ENCODE results near the gene GOLGA3.
A peak's percentile ranks its signal among the peaks of the same experiment; 100 is the strongest.
"Not testable (repeated sequence)": the region's sequence is repeated elsewhere in the genome, so short reads cannot be mapped to it uniquely, and the experiment has no call there.

The GOLGA3 gene

DNA sequence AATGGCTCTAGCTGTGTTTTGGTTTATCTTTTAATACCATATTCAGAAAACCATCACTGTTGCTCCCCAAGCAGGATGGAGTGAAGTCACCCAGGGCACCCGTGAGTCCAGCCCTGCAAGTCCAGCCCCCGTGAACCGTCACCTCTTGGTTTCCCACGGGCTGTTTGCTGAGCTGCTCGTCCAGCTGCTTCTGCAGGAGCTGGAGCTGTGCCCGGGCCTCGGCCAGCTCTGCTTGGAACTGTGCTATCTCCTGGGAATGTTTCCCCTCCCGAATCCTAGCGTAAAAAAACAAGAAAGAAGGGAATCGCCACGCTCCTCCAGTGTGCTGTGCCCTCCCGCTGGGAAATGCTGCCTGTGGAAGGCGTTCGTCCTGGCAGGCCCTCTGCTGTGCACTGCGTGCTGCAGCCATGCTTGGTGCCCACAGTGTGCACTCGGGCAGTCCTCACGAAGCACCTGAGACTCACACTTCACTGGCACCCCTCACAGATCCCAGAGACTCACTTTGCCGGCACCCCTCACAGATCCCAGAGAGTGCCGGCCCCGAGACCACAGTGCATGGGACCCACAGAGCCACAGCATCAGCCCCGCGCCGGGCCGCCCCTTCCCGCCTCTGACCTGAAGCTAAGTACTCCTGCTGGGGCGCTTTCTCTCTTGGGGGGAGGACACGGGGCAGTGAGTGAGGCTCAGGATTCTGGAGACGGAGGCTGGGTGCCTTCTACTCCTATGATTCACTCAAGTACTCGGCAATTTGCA lies 51.7 kb downstream of the GOLGA3 start:
- DNase-seq (ENCODE audit: low read depth), result no peak

DNA sequence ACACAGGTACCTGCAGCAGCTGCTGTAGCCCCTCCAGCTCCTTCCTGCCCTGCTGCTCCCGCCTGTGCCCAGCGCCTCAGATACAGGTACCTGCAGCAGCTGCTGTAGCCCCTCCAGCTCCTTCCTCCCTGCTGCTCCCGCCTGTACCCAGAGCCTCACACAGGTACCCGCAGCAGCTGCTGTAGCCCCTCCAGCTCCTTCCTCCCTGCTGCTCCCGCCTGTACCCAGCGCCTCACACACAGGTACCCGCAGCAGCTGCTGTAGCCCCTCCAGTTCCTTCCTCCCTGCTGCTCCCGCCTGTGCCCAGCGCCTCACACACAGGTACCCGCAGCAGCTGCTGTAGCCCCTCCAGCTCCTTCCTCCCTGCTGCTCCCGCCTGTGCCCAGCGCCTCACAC lies 52.4 kb downstream of the GOLGA3 start:
- not testable (repeated sequence) for DNase-seq (ENCODE audit: low read depth)

DNA sequence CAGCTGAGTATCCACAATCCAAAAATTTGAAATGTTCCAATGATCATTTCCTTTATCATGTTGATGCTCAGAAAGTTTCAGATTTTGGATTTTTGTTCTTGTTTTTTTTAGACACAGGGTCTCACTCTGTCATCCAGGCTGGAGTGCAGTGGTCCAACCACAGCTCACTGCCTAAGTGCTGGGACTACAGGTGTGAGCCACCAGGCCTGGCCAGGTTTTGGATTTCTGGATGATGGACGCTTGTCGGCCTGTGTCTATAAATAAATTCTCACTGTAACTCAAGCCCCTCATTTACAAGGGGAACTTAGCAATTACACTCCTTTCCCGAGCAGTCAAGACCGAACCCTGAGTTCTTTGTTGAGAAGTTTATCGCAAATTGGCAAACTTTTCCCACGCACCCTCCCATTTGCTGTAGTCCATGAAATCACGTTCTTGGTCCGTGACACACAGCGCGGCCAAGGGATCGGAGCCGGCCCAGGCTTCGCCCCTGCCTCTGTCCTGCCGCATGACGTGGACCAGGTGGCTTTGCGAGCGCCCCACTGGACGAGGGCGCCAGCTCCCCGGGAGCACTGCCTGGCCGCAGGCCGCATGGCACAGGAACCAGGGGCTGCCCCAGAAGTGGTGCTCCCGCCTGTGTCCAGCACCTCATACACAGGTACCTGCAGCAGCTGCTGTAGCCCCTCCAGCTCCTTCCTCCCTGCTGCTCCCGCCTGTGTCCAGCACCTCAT lies 53.0 kb downstream of the GOLGA3 start:
- no peak for DNase-seq (ENCODE audit: low read depth)

DNA sequence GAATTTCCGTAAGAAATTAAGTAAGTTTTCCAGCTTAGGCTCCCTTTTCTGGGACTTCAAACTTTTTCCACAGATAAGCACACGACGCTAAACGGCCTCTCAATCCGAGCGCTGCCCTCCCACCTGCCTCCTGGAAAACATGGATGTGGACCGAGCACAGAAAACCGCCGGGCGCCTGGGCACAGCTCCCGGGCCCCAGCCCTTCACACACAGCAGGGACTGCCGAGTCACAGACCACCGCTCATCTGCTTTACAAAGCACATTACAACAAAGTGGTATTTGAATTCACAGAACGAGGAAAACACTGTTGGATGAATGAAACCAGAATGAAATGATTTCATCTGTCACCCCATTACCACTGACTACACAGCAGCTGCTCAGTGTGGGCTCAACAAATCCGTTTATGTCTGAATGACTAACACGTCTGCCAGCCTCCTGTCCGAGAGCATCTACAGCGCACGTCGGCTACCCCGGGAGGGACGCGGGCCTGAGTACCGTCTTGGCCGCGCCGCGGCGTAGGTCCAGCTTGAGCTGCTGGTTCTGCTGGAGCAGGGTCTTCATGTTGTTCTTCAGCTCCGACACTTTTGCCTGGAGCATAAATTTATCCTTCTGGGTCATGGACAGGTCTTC lies 53.9 kb downstream of the GOLGA3 start:
- DNase-seq (ENCODE audit: low read depth), result no peak

DNA sequence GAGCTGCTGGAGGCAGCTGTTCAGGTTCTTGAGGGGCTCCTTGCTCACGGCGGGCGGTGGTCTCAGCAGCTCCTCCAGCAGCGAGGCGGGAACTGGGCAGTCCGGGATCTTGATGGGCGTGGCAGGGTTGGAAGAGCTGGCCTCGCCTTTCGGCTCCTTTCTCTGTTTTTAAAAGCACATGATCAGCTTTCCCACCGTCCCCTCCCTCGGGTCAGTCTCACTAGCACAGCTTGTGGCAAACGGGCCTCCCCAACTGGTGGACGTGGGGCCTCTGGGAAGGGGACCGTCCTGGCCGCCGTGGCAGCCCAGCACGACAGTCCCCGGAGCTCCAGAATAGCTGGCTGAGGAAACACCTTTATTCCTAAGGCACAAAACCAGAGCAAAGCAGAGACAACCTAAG lies 54.5 kb downstream of the GOLGA3 start:
- no peak for DNase-seq (ENCODE audit: low read depth)

DNA sequence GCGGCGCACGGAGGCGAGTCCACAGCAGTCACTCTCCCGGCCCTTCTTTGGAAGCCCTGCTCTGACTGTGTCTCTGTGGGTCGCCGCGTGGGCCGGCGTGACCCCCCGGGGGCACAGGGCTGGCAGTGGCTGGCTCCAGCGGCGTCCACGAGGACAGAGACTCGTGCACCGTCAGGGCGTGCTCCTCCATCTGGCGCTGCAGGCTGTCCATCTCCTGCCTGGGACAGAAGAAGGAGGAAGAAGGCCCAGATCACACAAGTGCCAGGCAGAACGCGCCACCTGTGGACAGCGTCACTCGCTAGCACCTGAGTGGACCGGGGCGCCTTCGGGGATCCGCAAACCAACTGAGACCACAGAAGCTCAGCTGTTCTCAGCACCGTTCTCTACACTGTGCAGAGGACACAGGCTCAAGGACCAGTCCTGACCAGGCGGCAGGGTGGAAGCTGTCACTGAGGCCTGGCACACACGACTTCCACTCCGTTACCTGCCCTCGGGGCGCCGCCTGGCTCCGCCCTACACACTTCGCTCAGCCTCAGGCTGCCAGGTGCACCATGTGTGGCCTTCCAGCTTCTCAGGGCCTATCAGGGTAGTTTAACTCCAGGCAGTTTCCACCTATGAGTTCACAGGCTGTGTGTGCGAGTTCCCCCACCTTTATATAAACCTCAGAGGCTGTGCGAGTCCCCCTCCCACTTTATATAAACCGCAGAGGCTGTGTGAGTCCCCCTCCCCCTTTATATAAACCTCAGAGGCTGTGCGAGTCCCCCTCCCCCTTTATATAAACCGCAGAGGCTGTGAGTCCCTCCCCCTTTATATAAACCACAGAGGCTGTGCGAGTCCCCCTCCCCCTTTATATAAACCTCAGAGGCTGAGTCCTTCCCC lies 55.4 kb downstream of the GOLGA3 start:
- DNase-seq (ENCODE audit: low read depth), result no peak

DNA sequence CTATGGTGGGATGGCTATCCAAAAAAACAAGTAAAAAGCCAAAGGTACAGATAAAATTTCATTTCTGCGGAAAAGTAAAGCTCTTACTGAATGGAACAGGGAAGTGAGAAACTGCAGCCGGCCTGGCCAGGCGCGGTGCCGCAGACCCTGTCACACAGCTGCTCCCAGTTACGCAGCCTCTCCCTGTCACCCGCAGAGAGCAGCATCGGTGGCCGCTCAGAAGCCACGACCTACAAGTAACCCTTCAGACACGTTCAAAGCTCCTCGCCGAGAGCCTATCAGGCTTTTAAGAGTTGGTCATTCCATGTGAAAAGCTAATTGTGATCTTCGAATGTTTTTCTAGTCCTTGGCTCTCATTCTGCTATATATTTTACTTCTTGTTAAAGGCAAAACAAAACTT lies 56.1 kb downstream of the GOLGA3 start:
- no peak for DNase-seq (ENCODE audit: low read depth)

DNA sequence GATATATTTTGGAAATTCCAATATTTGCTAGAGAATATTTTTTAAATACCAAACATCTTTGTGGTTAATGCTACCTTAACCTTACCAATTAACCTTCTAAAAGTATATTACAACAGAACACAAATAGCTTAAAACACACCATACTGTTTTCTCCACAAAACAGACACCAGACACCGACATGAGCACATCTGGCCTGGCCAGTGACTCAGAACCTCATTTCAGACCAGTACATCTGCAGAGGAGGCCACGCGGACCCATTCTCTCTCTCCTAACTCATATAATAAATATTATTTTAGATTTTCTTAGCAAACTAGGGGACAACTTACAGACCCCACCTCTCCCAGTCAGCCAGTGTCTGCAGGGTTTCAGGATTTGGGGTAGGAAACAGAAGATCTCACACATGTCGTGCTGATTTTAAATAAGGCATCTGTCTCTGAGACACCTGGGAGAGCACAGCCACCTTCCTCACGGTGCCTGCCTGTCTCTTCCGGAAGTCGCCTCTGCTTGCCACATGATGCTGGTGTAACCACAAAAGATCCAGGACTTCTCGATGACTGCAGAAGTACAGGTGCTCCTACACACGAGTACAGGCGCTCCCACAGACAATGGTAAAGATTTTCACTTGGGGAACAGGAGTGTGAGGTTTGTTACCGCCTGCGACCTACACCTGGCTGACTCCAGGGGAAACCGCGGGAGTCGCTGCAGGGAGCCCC lies 57.4 kb downstream of the GOLGA3 start:
- no peak for DNase-seq (ENCODE audit: low read depth)

DNA sequence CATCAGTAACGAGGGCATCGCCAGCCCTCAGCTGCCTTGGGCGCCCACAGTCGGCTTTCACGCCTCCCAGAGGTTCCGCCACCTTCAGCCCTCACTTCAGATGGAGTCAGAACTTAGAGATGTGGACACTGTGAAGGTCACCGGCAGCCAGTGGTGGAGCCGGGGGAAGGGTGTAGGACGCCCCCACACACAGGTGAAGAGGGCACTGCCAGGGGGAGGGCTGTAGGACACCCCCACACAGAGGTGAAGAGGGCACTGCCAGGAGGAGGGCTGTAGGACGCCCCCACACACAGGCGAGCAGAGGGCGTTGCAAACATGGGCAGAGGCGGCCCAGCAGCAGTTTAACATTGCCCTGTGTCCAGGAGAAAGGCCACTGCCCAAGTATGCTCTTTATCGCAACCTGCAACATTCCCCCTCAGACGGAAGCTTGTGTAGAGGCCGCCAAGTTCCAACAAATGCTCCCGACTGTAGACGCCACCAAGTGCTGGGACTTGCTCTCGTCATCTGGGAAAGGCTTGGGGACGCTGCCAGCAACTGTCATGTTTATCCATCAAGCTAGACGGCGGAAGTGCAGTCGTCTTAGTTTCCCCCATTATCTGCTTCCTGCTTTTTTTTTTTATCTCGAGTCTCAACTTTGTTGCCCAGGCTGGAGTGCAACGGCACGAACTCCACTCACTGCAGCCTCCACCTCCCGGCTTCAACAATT lies 62.1 kb downstream of the GOLGA3 start:
- no peak for DNase-seq (ENCODE audit: low read depth)

DNA sequence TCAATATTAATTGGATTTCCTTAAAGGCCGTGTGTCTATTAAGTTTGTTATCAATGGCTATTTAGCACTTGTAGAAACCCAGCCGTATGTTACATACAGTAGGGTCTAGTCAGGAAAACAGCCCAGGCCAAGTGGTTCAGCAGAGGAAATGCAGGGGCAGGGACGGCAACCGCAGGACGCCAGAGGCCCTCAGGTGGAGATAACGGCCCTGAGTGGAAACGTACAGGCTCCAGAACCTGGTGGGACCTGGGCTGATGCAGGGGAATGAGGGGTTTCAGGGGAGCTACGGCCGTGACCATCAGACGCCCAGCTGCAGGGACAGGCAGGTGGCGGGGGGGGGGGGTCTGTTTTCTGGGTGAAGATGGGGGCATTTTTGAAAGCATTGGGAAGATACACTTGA lies 63.3 kb downstream of the GOLGA3 start:
- no peak for DNase-seq (ENCODE audit: low read depth)

DNA sequence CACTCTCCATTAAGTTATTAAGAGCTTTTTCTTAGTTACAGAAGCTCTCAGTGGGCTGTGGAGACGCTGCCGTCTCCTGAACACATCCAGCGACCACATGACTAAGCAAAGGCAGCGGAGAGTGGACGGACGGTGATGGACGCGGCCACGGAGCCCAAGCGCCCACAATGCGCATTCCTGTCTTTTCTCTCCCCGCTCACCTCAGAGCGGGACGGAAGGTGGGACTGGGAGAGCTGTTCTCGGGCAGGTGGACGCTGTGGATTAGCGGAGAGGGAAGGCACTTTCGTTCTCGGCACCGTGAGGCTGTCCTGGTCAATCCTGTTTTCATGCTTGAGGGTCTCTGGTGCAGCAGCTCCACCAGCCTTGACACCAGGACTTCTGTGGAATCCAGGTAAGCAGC lies 64.4 kb downstream of the GOLGA3 start:
- no peak for DNase-seq (ENCODE audit: low read depth)

DNA sequence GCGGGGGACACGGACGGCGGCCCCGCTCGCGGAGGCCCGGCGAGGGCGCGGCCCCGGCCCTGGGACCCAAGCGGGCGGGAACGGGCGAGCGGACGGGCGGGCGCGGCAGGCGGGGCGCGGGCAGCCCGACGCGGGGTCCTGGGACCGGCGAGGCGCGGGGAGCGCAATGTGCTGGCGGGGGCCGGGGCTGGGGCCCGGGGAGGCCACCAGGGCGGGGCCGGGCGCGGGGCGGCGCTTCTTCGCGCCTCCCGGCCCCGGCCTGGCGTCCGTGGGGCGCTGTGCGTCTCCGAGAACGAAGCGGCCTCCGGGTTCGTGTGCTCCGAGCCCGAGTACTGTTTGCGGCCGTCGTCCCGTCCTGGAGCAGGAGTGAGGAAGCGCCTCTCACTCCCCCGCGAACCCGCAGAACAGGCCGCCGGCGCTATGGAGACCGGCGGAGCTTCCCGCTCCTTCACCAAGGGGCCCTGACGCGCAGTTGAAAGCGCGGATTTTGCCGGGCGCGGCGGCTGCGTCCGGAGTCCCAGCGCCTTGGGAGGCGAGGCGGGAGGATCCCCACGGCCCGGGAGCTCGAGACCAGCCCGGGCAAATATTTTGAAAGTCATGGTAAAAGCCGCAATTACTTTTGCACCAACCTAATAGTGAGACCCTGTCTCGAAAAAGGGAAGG lies 66.6 kb downstream of the GOLGA3 start:
- DNase-seq (ENCODE audit: low read depth), result peak; percentile 32

DNA sequence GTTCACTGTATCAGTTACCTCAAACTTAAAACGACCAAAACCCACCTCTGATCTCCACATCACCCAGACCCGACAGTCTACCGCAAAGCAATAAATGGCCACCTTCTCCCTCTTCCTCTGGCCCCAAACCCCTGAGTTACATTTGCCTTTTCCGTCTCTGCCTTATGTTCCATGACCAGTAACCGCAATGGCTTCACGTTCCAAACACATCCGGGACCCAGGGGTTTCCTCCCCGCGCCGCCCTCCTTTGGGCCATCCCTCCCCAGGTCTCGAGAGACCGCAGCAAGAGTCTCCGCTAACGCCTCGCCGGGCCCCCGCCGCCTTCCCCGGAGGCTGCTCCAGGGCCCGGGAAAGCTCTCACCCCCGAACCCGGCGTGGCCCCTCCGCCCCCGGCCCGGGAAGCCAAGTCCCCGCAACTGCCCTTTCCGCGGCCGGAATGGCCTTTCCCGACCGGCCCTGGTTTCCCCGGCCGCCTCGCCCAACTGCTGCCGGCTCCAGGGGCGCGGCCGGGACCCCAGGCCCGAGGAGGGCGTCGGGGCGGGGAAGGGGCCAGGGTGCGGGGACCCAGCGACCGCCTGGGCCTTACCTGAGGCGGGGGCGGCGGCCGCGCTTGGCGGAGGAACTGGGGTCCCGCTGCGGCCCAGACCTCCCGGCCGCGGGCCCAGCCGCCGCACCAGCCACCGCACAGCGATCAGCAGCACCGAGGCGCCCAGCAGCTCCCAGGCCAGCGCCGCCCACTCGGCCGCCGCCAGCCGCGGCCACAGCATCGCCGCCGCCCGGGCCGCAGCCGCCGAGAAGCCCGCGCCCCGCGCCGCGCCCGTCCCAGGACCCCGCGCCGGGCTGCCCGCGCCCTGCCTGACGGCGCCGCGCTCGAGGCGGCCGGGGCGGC lies 67.4 kb downstream of the GOLGA3 start, which contains the start of gene ANKLE2:
TSS of gene ANKLE2 (minus strand) at position 801 of the 889 bp plus-strand sequence. CDS start at position 767, 34 bp downstream.
- peak; percentile 27 for DNase-seq (ENCODE audit: low read depth)

DNA sequence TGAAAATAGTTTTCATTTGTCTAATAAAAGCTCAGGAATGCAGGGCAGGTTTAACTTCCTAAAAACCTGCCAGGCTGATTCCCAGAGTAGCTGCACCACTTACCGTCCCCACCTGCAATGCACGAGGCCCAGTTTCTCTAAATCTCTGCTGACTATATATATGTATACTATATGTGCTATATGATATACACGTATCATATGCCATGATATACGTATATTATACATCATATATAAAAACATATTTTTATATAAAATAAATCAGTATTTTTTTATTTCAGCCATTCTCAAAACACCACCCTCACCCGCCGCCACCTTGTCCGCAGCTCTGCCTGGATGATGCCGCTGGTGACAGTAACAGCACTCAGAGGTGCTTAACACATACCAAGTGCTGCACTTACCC lies 69.3 kb downstream of the GOLGA3 start:
- DNase-seq (ENCODE audit: low read depth), result no peak

DNA sequence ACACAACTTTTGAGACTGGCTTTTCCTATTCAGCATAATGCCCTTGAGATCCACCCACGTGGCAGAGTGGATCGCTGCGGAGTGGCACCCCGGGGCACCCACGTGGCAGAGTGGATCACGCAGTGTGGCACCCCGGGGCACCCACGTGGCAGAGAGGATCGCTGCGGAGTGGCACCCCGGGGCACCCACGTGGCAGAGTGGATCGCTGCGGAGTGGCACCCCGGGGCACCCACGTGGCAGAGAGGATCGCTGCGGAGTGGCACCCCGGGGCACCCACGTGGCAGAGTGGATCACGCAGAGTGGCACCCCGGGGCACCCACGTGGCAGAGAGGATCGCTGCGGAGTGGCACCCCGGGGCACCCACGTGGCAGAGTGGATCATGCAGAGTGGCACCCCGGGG lies 69.8 kb downstream of the GOLGA3 start:
- not testable (repeated sequence) for DNase-seq (ENCODE audit: low read depth)

DNA sequence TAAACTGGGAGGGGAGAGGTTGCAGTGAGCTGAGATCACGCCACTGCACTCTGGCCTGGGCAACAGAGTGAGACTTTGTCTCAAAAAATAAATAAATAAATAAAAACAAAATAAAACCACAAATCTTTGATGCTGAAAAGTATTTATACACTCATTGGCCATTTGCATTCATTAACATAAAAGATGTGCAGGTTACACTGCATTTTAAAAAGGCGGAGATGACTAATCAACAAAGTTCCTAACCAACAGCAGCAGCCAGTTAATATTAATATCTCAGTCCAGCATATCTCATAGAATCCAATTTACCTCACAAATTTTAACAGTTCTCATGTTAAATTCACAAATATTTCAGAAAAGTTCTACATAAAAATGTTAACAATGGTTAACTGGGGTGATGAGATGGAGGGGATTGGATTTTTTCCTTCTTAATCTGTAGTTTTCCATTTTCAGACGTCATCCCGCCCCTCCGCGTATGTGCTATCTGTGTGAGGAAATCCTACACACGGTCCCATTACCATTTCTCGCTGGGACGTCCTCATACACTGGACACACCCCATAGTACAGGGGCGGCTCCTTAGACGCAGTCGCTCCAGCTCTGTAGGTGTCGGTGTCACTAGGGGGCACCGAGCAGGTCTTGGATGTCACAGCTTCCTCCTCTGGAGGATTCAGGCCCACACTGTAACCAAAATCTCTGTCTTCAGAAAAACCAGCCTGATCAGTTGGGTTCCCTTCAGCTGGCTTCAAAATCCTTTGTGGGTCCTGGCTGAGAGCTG lies 74.3 kb downstream of the GOLGA3 start:
- DNase-seq (ENCODE audit: low read depth), result no peak

DNA sequence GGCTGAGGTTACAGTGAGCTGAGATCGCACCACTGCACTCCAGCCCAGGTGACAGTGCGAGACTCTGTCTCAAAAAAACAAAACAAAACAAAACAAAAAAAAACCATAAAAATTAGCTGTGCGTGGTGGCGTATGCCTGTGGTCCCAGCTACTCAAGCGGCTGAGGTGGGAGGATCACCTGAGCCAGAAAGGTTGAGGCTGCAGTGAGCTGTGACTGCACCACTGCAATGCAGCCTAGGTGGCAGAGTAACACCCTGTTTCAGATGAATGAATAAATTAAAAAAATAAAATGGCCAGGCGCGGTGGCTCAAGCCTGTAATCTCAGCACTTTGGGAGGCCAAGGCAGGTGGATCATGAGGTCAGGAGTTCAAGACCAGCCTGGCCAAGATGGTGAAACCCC lies 75.0 kb downstream of the GOLGA3 start:
- DNase-seq (ENCODE audit: low read depth), result not testable (repeated sequence)

DNA sequence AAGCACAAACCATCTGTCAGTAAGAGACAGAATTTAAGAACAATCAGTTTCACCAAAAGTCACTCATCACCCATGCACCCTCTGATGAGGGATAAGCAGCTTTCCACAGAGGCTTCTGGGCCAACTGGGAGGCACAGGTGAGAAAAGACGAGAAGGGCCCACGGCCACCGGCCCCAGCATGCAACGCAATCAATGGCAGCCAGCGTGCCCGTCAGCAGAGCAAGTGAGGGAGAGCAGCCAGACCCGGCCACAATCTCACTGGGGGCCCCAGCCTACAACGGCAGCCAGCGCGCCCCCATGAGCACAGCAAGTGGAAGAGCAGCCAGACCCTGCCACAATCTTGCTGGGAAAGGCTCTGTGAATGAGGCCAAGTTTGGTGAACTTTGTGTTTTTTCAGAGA lies 80.3 kb downstream of the GOLGA3 start:
- DNase-seq (ENCODE audit: low read depth), result no peak

Data from non-pigmented ciliary epithelial cell (primary cell).